Stimulated activated CD8-positive, alpha-beta memory T cell treated with anti-CD3 and anti-CD28 coated beads, Interleukin-4, amount 100 ng/mL, for 1 hour (primary cell): ENCODE measurements around the gene CAPN10.

Source experiments
- DNase-seq, 2 donors: peaks; one replicate each; pipeline ENCODE4 v3.0.0-alpha.2; 2020; ENCODE audit warnings: low read depth in 2 of 2, low spot score in 1 of 2

The CAPN10 gene

DNA sequence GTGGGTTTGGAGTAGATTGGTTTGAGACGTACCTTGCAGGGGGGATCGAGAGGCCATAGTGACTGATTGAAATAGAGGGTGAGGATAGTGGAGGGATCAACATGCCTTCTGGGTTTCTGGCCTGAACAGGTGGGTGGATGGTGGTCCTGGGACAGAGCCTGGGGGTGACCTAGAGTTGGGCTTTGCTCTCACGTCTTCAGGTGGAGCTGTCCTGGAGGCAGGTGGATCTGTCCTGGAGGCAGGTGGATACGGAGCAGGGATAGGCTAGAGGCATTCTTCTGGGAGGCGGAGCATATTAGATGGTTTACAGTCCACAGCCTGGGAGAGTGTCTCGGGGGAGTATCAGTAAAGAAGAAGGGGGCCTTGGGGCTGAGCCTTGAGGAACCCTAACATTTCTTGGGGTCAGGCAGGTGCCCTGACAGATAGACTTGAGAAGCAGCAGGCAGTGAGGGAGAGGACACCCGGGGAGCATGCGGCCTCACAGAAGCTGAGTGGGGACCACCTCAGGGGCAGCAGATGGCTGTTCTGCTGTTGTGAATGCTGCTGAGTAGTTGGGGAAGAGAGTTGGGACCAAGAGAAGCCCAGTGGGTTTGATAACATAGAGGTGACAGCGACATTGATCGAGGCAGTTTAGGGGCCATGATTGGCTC, 1.6 kb downstream of the CAPN10 start:
- no peak for DNase-seq

DNA sequence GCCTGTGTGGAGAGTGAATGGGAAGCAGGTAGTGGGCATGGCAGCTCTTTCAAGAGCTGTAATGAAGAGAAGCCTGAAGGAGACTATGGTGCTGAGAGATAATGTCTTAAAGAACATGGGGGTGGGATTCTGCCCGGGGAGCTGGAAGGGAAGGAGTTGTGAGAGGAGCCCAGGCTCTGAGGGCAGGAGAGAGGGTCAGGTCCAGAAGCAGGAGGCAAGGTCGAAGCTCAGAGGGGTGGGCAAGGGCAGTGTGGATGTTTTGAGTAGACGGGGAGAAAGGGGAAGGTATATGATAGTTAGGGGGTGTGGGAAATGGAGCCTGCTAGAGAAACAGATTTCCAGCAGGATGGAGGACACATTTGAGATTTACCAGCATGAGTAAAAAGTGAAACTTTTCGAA, 2.1 kb downstream of the CAPN10 start:
- no peak for DNase-seq

DNA sequence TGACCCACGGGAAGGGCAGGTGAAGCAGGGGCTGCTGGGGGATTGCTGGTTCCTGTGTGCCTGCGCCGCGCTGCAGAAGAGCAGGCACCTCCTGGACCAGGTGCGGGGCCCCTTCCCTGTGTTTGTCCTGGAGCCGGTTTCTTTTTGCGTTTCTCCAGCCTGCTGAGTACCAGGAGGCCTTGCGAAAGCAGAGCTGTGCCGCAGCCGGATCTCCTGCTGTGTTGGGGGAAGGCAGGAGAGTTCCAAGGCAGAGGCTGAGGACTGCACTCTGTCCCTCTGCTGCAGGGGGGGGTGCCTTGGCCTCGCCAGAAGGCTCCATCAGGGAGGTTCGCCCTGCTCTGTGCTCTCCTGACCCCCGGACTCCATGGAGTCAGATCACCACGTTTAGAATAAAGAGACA, 2.8 kb downstream of the CAPN10 start:
- DNase-seq, result no peak

DNA sequence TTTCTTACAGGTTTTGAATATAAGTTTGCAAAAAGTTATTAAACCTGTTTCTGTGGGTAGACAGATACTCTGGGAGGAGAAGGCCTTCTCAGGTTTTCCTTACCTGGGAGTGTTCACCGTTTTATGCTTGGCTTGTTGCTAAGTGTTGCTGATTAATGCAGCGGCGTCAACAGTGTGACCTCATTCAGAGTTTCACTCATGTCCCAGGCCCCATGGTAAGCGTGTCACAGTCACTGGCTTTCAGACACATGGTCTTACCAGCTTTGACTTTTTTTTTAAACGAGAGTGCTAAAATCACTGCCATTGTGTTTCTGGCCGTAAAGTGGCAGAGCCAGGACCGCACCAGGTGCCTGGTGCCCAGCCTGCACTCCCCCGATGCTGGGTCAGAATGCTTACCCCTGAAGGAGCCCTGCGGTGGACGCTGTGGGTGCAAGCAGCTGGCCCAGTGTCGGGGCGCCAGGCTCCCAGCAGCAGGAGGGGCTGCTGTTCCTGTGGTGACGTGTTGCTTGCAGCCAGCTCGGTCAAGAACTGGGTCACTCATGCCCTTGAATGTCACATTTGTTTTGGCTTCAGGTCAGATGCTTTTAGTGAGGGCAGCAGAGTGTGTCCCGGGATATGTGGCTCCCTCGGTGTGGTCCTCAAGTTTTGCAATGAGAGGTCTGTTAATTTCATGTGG, 3.5 kb downstream of the CAPN10 start:
- no peak for DNase-seq

DNA sequence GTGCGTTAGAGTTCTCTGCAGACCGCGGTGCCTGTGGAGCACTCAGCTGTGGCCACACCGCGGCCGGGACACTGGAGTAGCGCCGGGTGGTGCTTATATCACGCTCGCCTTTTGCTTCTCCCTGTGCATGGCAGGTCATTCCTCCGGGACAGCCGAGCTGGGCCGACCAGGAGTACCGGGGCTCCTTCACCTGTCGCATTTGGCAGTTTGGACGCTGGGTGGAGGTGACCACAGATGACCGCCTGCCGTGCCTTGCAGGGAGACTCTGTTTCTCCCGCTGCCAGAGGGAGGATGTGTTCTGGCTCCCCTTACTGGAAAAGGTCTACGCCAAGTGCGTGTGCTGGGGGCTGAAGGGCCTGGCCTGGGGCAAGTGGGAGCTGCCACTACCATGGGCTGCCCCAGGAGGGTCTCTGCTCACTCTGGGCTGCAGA, 4.2 kb downstream of the CAPN10 start:
- no peak for DNase-seq

DNA sequence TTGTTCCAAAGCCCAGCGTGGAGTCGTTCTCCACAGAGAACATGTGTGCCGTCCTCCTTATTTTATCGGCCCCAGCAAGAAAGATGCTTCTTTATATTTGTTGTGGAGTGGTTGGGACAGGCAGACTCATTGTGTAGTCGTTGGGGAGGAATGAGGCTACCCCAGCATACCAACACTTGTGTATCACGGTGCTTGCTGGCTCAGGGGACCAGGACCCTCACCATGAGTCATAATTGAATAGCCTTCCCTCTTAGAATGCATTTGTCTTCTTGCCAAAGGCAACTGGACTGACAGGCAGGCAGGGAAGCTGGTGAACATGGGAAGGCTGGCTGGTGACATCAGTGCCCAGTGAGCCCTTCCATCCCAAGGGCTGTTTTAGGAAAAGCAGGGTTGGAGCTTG, 4.7 kb downstream of the CAPN10 start:
- DNase-seq, result no peak

DNA sequence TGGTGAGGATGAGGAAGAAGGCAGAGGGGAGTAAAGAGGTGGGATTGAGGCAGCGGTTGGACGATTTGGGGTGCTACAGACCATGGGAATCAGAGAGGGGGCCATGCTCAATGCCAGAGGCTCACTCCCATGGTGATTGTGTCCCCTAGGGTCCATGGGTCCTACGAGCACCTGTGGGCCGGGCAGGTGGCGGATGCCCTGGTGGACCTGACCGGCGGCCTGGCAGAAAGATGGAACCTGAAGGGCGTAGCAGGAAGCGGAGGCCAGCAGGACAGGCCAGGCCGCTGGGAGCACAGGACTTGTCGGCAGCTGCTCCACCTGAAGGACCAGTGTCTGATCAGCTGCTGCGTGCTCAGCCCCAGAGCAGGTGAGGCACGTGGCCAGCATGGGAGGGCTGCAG, 5.2 kb downstream of the CAPN10 start:
- DNase-seq, result no peak

DNA sequence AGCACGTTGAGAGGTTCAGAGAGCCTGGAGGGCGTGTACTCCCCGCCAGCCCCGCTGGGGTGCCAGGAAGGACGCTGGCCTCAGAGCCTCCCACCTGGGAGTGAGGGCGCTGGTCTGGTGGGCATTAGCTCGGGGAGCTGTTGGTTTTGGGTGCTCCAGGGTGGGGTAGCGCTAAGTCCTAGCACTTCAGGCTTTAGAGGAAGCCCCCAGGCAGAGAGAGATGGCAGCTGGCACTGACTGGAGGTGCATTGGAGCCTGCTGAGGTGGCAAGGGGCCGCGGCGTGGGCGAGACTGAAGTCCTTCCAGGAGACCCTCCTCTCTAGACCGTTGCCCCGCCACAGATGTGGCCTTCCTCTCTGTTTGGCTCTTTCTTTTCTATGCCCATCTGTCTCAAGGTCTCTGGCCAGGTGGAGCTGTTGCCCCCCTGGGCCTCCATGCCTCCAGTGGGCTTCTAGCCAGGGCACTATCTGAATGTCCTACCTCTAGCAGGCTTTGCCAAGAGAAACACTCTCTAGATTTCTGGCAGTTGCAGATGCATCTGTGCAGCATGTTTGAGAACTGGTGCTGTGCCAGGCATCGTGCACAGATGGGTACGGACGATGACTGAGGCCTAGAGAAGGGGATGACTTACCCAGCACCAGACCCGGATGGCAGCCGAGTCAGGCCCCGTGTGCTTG, 6.6 kb downstream of the CAPN10 start:
- no peak for DNase-seq

DNA sequence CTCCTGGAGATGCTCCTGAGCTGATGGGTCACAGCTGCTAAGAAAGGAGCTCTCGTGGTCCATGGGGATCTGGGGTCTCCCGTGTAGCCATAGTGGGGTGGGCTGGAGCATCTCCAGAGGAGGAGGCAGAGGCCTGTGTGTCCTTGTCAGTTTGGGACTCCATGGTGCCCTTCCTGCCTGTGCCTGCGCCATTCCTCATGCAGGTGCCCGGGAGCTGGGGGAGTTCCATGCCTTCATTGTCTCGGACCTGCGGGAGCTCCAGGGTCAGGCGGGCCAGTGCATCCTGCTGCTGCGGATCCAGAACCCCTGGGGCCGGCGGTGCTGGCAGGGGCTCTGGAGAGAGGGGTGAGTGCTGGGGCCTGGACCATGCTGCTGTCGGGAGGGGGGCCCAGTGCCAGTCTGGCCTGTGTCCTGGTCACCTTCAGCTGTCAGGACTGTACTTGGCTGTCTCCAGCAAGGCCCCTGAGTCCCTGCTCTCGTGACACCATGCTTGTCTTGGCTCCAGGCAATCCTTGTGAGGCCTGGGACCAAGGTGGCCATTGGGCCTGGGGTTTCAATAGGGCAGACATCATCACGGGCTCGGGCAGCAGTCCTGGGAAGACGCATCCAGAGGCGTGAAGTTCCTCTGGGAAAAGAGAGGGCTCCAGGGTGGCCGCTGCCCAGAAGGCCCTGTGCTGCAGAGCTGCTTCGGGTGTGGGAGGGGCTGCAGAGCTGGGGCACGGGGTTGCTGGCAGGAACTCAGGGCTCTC, 7.3 kb downstream of the CAPN10 start:
- no peak for DNase-seq

DNA sequence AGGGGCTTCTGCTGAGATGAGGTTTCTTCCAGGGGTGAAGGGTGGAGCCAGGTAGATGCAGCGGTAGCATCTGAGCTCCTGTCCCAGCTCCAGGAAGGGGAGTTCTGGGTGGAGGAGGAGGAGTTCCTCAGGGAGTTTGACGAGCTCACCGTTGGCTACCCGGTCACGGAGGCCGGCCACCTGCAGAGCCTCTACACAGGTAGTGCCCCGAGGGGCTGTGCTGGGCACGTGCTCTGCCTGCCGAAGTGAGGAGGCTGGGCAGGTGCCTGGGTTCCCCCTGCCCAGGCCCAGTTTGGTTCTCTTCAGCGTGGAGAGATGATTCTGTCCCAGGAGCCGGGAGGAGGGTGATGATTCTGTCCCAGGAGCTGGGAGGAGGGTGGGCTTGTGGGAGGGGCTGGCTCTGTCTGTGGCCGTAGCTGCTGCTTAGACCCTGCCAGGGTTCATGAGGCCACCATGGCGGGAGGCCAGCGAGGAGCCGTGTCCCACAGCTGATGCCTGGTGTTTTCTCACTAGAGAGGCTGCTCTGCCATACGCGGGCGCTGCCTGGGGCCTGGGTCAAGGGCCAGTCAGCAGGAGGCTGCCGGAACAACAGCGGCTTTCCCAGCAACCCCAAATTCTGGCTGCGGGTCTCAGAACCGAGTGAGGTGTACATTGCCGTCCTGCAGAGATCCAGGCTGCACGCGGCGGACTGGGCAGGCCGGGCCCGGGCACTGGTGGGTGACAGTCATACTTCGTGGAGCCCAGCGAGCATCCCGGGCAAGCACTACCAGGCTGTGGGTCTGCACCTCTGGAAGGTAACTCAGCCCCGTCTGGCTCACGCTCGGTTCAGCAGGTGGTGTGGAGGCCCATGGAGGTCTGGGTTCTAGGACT, 8.2 kb downstream of the CAPN10 start:
- no peak for DNase-seq

DNA sequence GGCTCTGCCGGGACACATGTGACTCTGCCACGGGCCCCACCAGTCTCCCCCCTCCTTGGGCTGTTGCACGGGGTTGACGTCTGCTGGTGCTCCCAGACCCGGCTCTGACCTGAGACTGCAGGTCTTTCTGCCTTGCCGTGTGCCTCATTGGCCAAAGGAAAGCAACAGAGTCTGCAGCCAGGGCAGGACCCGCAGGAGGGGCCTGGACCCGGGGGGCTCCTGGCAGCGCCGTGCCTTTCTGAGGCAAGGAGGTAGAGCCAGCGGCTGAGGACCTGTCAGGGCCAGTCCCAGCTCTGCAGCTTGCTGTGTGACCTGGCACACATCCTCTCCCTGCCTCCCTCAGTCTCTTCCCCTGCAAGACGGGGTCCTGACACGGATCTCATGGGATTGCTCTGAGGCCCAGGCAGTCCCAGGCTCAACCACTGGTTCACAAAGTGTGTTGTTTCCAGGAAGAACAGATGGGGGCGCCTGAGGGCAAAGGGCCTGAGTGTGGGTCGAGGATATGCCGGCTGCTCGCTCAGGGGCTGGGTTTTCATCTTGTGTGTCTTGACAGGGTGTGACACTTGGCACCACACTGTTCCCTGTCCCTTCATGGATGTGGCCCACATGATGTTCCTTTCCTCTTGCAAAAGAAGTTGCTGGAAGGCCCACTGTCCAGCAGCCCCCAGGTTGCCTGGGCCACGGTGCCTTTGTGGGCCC, 9.0 kb downstream of the CAPN10 start:
- no peak for DNase-seq

DNA sequence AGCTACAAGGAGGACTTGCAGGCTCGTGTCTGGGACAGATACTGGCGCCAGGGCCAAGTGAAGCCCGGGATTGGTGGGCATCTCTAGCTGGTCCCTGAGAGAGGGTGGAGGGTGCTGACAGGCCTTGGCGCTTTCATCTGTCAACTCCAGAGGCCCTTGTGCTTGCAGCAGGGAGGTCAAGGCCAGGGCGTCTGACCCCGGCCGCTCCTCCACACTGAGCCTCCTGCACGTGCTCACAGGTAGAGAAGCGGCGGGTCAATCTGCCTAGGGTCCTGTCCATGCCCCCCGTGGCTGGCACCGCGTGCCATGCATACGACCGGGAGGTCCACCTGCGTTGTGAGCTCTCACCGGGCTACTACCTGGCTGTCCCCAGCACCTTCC, 9.5 kb downstream of the CAPN10 start:
- no peak for DNase-seq

DNA sequence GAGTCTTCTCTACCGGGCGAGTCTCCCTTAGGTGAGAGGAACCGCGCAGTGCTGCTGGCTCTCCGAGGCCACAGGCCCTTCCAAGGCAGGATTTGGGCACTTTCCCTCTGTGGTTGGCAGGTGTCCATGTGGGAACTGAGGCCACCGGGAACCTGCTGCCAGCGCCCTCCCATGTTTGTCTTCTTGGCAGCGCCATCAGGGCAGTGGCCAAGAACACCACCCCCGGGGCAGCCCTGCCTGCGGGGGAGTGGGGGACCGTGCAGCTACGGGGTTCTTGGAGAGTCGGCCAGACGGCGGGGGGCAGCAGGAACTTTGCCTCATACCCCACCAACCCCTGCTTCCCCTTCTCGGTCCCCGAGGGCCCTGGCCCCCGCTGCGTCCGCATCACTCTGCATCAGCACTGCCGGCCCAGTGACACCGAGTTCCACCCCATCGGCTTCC, 10.0 kb downstream of the CAPN10 start:
- DNase-seq, result no peak

DNA sequence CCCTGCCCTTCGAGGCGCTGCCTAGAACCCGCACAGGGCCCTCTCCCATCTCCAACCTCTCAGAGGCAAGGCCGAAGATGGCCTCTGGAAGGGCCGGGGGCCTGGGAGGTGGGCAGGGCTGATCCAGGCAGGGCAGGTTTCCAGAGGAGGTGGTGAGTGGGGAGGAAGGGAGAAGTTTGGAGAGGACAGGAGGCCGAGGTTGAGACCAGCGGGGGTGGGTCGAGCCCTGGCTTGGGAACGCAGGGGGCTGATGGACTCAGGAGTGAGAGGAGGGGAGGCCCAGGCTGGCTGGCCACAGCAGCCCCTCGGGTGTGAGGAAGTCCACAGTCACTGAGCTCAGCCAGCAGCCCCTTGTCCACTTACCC, 10.5 kb downstream of the CAPN10 start:
- no peak for DNase-seq

DNA sequence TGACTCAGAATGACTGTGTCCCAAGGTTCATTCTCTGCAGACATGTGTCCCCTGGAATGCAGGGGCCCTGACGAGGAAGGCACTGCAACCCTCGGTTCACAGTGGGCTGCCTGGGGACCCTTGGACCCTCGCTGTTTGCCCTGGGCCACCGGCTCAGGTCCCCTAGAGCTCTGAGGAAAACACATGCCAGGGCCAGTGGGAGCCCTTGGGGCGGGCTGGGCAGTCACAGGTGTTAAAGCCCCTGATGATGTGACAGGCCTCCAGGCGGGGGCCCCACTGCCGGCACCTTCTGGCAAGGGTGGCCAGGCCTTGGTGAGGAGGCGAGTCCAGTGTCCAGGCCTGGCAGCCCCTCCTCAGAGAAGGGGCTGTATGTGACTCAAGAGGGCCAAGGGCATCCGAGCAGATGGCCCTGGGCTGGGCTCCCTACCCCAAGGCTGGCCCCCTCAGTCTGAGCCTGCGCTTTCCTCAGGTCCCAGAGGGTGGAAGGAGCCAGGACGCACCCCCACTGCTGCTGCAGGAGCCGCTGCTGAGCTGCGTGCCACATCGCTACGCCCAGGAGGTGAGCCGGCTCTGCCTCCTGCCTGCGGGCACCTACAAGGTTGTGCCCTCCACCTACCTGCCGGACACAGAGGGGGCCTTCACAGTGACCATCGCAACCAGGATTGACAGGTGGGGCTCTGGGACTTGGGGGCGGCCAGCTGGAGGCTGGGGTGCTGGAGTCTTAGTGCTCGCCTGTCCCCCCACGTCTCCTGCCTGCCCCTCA, 11.1 kb downstream of the CAPN10 start:
- no peak for DNase-seq

DNA sequence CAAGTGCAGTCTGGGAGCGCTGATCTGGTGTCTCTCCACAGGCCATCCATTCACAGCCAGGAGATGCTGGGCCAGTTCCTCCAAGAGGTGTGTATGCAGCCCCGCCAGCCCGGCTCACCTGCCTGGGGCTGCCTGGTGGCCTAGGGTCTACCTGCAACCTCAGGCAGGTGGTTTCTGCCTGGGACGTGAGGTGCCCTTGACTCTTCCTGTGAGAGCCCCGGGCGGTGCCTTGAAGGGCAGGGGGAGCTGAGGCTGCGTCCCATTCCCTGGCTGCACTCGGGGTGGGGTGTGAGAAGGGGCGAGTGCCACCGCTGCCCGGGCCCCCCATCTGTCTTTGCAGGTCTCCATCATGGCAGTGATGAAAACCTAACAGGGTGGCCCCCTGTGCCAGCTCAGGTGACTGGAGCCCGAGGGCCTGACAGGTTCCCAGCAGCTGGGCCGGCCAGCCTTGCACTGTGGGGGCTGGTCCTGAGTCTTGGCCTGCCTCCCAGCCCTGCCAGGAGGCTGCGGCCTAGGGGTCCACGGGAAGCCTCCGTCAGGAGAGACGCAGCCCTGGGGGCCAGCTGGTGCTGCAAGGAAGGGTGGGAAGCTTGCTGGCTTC, 11.9 kb downstream of the CAPN10 start:
- DNase-seq, result no peak

DNA sequence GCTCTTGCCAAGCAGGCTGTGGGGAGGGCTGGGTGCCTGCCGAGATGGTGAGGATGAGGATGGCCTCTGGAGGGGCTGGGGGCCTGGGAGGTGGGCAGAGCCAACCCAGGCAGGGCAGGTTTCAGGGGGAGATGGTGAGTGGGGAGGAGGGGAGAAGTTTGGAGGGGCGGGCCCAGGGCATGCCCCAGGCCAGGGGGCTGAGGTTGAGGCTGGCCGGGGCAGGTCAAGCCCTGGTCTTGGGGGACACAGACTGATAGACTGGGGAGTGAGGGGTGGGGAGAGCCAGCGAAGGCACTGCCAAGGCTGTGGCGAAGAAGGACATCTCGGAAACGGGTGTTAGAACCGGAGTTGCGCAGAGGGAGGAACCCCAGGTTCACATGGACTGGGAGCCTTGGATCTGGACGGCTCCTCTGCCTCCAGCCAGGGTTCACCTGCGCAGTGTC, 12.6 kb downstream of the CAPN10 start:
- DNase-seq, result no peak

DNA sequence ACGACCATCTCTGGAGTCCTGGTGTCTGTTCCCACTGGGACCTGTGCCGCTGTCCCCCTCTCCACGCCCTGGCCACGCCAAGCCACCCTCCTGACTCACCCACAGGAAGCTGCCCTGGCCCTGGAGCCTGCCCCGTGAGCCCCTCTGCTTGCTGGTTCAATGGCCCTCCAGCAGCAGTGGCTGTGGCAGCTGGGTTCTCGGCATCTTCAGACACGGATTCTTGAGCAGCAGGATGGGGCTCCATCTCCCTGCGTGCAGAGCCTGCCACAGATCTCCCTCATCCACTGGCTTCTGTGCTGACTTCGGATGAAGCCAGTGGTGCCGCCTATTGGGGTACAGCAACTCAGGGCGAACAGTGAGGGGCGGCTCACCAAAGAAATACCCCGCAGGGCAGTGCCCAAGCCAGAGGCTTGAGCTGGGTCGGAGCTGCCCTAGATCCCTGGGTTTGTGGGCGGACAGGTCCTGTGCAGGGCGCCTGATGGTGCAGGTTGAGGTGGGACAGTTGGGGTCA, 14.0 kb downstream of the CAPN10 start:
- no peak for DNase-seq
